K562 (cell line): ENCODE measurements around the gene INPP1. TPM values are rescaled to one million over a fixed set of nuclear protein-coding genes. Genes with fewer than 3 reads are reported as not detected.

ENCODE experiments used
- FOSL1 ChIP-seq: fragments of 200-800 bp; sonication (Bioruptor generic); conservative IDR thresholded peaks from 2 replicates; pipeline ENCODE4 v1.6.1; 2016; ENCODE audit warnings: missing genetic modification characterization, missing compliant biosample characterization
- FOXA1 ChIP-seq: fragments of 450-650 bp; IDR thresholded peaks from 2 replicates; pipeline ENCODE4 v1.6.1; 2016; ENCODE audit warnings: mild to moderate bottlenecking, borderline replicate concordance
- GABPB2 ChIP-seq: fragments of 250-450 bp; sonication (Bioruptor Pico); conservative IDR thresholded peaks from 2 replicates; pipeline ENCODE4 v1.5.1; 2021; ENCODE audit warnings: mild to moderate bottlenecking
- HMGN3 ChIP-seq: IDR thresholded peaks from 2 replicates; pipeline ENCODE4 v1.6.1; 2011; ENCODE audit warnings: borderline replicate concordance, low read depth, mild to moderate bottlenecking, mixed read lengths, low read length; ENCODE audit not compliant: insufficient read length; ENCODE audit errors: extremely low read depth
- PHB ChIP-seq: fragments of 250-450 bp; sonication (Bioruptor Pico); IDR thresholded peaks from 2 replicates; pipeline ENCODE4 v1.5.0; 2021
- ZNF121 ChIP-seq: sonication (generic); formaldehyde crosslinking; conservative IDR thresholded peaks from 2 replicates; pipeline ENCODE4 v1.8.0; 2022; ENCODE audit warnings: missing genetic modification reagents
- ZNF274 ChIP-seq: IDR thresholded peaks from 2 replicates; pipeline ENCODE4 v1.6.1; 2011; ENCODE audit warnings: low read depth, mild to moderate bottlenecking, low read length, moderate library complexity, borderline replicate concordance
- polyA plus RNA-seq, 8 experiments: library from polyadenylated mRNA; depleted of rRNA in 4 of 8; stranded (reverse) in 5 of 8; unstranded in 3 of 8; fragments of >200 nt; fragmentation: Nextera tagmentation in 2 of 8; fragmentation: Illumina TruSeq in 1 of 8; extraction: Ambion mirVana in 2 of 8; extraction: Trizol in 1 of 8; gene quantifications; 2 replicates each; pipeline versions ENCODE4 v1.2.1 to v1.2.3, GENCODE V29; 2011 to 2014; ENCODE audit warnings: inconsistent platforms in 1 of 8, missing spikeins in 1 of 8
- total RNA-seq, 7 experiments: library from RNA; depleted of rRNA in 6 of 7; stranded (reverse); fragments of >200 nt in 6 of 7; fragmentation: Illumina TruSeq in 2 of 7; extraction: Trizol in 2 of 7; gene quantifications; 2 replicates each; pipeline versions ENCODE4 v1.2.1 to v1.2.3, GENCODE V29; 2011 to 2021; ENCODE audit warnings: low replicate concordance in 1 of 7
- TF ChIP-seq, protein P1 (sequence below): fragments of 450-650 bp; IDR thresholded peaks from 2 replicates; pipeline ENCODE4 v1.7.0; 2016; ENCODE audit warnings: borderline replicate concordance
- TF ChIP-seq, protein P2 (sequence below): fragments of 200-800 bp; sonication (Bioruptor generic); IDR thresholded peaks from 2 replicates; pipeline ENCODE4 v1.6.1; 2017; ENCODE audit warnings: missing genetic modification characterization, missing compliant biosample characterization
- TF ChIP-seq, protein P3 (sequence below): sonication (generic); formaldehyde crosslinking; IDR thresholded peaks from 2 replicates; pipeline ENCODE4 v1.8.0; 2023; ENCODE audit warnings: mild to moderate bottlenecking, missing genetic modification reagents
- TF ChIP-seq, protein P4 (sequence below): fragments of 250-450 bp; sonication (Bioruptor Pico); IDR thresholded peaks from 2 replicates; pipeline ENCODE4 v1.8.0; 2022; ENCODE audit warnings: moderate library complexity, mild to moderate bottlenecking, inconsistent platforms
- TF ChIP-seq, protein P5 (sequence below): sonication (generic); formaldehyde crosslinking; IDR thresholded peaks from 2 replicates; pipeline ENCODE4 v1.8.0; 2022; ENCODE audit warnings: missing genetic modification reagents, mild to moderate bottlenecking, moderate library complexity, borderline replicate concordance
- TF ChIP-seq, protein P6 (sequence below): fragments of 450-650 bp; IDR thresholded peaks from 2 replicates; pipeline ENCODE4 v1.6.1; 2016
- TF ChIP-seq, protein P7 (sequence below): fragments of 450-650 bp; formaldehyde crosslinking; IDR thresholded peaks from 2 replicates; pipeline ENCODE4 v1.4.0; 2020; ENCODE audit warnings: mild to moderate bottlenecking, moderate library complexity
- TF ChIP-seq, protein P8 (sequence below): fragments of 250-450 bp; sonication (Bioruptor Pico); IDR thresholded peaks from 2 replicates; pipeline ENCODE4 v1.8.0; 2021; ENCODE audit warnings: borderline replicate concordance, mild to moderate bottlenecking, moderate library complexity; ENCODE audit not compliant: poor library complexity, severe bottlenecking

INPP1 gene
- total and polyA plus RNA-seq, 9 of the 15 experiments (the other 6 are each of a cell fraction or from before 2014, with no cell fraction given), result 3.7 to 11.8 (median 6.5) TPM

DNA sequence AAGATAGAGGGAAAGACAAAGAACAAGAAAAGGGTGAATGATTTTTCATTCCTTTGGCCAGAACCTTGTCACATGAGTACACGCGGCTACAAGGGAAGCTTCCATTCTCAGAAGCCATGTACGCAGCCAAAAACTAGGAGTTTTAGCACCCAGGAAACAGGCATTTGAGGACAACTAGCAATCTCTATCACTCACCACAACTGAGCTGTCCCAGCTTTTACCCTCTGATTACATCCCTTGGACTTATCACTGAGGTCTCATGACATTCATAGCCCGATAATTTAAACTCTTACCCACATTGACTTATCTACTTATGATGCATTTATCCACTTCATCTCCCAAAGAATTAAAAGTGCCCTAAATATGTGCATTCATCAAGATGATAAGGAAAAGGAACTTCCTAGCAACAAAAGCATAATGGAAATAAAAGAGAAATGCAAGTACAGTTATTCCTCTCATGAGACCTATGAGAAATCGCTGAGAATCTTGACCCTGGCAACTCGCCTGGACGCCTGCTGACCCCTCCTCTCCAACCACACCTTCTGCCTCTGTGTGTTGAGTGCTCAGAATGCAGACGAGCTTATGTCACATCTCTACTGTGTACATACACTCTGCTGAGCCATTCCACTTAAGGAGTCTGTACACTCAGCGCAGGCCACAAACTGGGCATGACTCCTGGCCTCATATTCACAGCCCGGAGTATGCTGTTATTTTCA, 36.0 kb downstream of the INPP1 start (continued):
- TF ChIP-seq, protein P1, sequence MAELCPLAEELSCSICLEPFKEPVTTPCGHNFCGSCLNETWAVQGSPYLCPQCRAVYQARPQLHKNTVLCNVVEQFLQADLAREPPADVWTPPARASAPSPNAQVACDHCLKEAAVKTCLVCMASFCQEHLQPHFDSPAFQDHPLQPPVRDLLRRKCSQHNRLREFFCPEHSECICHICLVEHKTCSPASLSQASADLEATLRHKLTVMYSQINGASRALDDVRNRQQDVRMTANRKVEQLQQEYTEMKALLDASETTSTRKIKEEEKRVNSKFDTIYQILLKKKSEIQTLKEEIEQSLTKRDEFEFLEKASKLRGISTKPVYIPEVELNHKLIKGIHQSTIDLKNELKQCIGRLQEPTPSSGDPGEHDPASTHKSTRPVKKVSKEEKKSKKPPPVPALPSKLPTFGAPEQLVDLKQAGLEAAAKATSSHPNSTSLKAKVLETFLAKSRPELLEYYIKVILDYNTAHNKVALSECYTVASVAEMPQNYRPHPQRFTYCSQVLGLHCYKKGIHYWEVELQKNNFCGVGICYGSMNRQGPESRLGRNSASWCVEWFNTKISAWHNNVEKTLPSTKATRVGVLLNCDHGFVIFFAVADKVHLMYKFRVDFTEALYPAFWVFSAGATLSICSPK, result no peak
- TF ChIP-seq PHB (no peak), GABPB2 (no peak), FOXA1 (no peak), HMGN3 (no peak), ZNF274 (no peak), FOSL1 (peak; percentile 37; the same call in 1 of the 2 replicates), ZNF121 (CRISPR knock-in tag) (no peak)
- TF ChIP-seq, protein P2, sequence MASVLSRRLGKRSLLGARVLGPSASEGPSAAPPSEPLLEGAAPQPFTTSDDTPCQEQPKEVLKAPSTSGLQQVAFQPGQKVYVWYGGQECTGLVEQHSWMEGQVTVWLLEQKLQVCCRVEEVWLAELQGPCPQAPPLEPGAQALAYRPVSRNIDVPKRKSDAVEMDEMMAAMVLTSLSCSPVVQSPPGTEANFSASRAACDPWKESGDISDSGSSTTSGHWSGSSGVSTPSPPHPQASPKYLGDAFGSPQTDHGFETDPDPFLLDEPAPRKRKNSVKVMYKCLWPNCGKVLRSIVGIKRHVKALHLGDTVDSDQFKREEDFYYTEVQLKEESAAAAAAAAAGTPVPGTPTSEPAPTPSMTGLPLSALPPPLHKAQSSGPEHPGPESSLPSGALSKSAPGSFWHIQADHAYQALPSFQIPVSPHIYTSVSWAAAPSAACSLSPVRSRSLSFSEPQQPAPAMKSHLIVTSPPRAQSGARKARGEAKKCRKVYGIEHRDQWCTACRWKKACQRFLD (CRISPR knock-in tag), result 0 out of 2 replicates have a peak, but pooled peaks have one; percentile 64
- TF ChIP-seq, protein P3, sequence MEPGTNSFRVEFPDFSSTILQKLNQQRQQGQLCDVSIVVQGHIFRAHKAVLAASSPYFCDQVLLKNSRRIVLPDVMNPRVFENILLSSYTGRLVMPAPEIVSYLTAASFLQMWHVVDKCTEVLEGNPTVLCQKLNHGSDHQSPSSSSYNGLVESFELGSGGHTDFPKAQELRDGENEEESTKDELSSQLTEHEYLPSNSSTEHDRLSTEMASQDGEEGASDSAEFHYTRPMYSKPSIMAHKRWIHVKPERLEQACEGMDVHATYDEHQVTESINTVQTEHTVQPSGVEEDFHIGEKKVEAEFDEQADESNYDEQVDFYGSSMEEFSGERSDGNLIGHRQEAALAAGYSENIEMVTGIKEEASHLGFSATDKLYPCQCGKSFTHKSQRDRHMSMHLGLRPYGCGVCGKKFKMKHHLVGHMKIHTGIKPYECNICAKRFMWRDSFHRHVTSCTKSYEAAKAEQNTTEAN (CRISPR knock-in tag), result no peak
- TF ChIP-seq, protein P4, sequence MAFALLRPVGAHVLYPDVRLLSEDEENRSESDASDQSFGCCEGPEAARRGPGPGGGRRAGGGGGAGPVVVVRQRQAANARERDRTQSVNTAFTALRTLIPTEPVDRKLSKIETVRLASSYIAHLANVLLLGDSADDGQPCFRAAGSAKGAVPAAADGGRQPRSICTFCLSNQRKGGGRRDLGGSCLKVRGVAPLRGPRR (CRISPR knock-in tag), result no peak
- TF ChIP-seq, protein P5, sequence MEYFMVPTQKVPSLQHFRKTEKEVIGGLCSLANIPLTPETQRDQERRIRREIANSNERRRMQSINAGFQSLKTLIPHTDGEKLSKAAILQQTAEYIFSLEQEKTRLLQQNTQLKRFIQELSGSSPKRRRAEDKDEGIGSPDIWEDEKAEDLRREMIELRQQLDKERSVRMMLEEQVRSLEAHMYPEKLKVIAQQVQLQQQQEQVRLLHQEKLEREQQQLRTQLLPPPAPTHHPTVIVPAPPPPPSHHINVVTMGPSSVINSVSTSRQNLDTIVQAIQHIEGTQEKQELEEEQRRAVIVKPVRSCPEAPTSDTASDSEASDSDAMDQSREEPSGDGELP (CRISPR knock-in tag), result no peak
- TF ChIP-seq, protein P6, sequence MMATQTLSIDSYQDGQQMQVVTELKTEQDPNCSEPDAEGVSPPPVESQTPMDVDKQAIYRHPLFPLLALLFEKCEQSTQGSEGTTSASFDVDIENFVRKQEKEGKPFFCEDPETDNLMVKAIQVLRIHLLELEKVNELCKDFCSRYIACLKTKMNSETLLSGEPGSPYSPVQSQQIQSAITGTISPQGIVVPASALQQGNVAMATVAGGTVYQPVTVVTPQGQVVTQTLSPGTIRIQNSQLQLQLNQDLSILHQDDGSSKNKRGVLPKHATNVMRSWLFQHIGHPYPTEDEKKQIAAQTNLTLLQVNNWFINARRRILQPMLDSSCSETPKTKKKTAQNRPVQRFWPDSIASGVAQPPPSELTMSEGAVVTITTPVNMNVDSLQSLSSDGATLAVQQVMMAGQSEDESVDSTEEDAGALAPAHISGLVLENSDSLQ, result peak; percentile 45; the same call in 1 of the 2 replicates
- TF ChIP-seq, protein P7, sequence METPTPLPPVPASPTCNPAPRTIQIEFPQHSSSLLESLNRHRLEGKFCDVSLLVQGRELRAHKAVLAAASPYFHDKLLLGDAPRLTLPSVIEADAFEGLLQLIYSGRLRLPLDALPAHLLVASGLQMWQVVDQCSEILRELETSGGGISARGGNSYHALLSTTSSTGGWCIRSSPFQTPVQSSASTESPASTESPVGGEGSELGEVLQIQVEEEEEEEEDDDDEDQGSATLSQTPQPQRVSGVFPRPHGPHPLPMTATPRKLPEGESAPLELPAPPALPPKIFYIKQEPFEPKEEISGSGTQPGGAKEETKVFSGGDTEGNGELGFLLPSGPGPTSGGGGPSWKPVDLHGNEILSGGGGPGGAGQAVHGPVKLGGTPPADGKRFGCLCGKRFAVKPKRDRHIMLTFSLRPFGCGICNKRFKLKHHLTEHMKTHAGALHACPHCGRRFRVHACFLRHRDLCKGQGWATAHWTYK (CRISPR knock-in tag), result no peak
- TF ChIP-seq, protein P8, sequence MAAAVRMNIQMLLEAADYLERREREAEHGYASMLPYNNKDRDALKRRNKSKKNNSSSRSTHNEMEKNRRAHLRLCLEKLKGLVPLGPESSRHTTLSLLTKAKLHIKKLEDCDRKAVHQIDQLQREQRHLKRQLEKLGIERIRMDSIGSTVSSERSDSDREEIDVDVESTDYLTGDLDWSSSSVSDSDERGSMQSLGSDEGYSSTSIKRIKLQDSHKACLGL (CRISPR knock-in tag), result no peak
